ENCODE measurements around the gene FAM171A2.
"Not testable (repeated sequence)": the region's sequence is repeated elsewhere in the genome, so short reads cannot be mapped to it uniquely, and the experiment has no call there.

Gene FAM171A2

GRCh38 chr17:44360144-44360533 lies 3.5 kb downstream of the FAM171A2 start:
- no peak for DNase-seq

DNA sequence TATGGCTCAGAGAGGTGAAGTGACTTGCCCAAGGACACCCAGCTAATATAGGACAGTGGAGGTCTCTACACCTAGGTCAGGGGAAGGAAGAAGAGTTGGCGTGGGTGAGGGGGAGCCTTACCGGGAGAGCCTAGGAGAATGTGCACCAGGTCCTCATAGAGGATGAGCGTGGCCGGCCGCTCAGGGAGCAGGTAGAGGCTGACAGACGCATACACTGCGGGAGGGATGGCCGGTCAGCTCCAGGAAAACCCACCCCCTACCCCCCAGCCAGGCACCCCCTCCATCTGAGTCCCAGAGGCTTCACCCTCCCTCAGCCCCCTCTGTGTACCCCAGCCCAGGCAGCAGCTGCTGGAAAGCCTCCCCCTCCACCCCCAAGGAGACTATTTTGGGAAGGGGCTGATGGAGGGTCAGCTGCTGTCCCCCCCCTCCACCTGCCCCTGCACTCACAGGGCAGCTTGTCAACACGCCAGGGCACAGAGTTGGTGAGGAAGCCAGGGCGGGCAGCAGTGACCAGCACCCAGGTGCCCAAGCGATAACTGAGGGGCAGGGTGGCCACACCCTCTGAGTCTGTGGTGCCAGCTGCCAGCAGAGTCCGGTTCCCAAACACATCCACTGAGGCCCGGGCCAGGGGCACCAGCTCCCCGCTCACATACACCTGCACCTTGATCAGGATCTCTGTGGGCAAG lies 4.1 kb downstream of the FAM171A2 start:
- DNase-seq: no peak

GRCh38 chr17:44359006-44359405 lies 4.6 kb downstream of the FAM171A2 start:
- no peak for DNase-seq

- DNase-seq: no peak
Observed at GRCh38 chr17:44358066-44358465, 5.6 kb downstream of the FAM171A2 start.

GRCh38 chr17:44356241-44356640 lies 7.4 kb downstream of the FAM171A2 start:
- no peak for DNase-seq

DNA sequence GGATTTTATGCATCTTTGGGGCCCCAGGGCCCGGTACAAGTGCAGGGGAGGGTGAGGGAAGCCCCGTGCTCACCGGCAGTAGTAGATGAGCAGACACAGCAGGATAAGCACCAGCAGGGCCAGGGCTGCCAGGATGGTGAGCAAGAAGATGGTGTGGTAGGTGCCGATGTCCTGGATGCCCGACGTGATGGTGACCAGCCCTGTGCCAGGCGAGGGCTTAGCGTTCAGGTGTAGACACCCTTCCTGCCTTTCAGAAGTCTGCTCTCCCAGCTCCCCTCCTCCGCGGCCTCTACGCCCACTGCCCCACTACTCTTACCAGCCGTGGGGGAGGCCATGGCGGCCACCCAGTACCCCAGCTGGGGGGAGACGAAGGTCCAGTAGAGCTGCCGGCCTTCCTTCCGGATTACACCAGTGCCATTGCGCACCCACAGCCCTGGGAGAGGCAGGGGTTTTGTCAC lies 8.0 kb downstream of the FAM171A2 start:
- DNase-seq: no peak

- DNase-seq: peak; percentile 59
Observed at GRCh38 chr17:44354582-44355561, 8.8 kb downstream of the FAM171A2 start.

DNA sequence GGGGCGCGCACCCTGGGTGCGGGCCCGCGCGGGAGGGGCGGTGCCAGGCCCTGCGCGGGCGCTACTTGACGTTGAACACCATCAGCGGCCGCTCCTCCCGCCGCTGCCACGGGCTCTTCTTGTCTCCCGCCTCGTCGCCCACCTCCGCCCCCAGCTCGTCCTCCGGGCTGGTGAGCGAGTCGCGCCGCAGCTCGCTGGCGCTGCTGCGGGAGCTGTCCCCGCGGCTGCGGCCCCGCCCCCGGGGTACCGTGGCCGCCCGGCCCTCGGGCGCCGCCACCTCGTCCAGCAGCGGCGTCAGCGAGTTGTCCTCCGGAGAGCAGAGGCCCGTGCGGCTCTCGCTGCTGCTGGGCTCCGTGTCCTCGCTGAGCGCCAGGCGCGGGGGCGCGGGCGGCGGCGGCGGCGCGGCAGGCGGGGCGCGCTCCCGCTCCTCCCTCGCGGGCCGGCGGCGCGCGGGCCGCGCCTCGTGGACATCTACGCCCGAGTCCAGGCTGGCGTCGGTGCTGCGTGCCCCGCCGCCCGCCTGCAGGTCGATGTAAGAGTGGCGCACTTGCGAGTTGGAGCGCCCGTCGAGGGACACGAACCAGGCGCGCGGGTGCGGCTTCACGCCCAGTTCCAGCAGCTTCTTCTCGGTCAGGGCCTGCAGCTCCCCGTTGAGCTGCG lies 9.9 kb downstream of the FAM171A2 start:
- DNase-seq: peak; percentile 21

- no peak for DNase-seq
Observed at GRCh38 chr17:44352828-44353671, 10.6 kb downstream of the FAM171A2 start.

DNA sequence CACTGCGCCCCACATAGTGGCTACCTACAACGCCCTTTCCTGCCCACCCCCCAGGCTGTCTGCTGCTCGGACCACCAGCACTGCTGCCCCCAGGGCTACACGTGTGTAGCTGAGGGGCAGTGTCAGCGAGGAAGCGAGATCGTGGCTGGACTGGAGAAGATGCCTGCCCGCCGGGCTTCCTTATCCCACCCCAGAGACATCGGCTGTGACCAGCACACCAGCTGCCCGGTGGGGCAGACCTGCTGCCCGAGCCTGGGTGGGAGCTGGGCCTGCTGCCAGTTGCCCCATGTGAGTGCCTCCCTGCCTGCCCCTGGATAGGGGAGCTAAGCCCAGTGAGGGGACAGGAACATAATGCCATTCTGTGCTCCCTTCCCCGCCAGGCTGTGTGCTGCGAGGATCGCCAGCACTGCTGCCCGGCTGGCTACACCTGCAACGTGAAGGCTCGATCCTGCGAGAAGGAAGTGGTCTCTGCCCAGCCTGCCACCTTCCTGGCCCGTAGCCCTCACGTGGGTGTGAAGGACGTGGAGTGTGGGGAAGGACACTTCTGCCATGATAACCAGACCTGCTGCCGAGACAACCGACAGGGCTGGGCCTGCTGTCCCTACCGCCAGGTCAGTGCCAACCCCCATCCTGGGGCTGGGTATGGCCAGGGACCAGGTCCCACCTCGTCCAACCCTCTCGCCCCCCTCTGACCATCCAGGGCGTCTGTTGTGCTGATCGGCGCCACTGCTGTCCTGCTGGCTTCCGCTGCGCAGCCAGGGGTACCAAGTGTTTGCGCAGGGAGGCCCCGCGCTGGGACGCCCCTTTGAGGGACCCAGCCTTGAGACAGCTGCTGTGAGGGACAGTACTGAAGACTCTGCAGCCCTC lies 11.5 kb downstream of the FAM171A2 start:
- no peak for DNase-seq

DNA sequence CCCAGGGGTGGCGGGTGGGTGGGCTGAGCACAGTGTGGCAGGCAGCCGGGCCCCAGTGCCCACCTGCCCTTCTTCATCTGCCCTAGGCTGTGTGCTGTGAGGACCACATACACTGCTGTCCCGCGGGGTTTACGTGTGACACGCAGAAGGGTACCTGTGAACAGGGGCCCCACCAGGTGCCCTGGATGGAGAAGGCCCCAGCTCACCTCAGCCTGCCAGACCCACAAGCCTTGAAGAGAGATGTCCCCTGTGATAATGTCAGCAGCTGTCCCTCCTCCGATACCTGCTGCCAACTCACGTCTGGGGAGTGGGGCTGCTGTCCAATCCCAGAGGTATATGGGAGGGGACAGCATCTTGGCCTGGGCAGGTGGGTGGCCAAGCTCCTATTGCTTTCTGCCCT lies 12.2 kb downstream of the FAM171A2 start:
- DNase-seq: no peak

GRCh38 chr17:44350733-44351226 lies 12.9 kb downstream of the FAM171A2 start:
- peak; percentile 75 for DNase-seq

DNA sequence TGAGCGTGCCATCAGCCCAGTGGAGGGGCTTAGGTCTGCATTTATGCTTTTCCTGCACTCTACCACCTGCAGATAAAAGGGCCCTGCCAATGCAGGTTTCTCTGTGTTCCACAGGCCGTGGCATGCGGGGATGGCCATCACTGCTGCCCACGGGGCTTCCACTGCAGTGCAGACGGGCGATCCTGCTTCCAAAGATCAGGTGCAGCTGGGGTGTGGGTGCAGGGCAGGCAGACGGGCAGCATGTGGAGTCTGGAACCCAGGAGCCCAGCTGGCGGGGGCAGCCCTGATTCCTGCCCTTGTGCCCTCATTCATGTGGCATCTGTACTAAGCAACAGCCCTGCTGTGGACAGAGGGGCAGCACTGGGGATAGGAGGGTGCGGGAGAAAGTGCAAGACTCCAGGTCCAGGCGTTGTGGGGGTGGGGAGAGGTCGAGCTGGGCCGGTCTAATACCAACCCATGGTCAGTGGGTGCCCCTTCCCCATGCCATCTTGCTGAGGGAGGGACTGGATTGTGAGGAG lies 14.0 kb downstream of the FAM171A2 start:
- DNase-seq: no peak

DNA sequence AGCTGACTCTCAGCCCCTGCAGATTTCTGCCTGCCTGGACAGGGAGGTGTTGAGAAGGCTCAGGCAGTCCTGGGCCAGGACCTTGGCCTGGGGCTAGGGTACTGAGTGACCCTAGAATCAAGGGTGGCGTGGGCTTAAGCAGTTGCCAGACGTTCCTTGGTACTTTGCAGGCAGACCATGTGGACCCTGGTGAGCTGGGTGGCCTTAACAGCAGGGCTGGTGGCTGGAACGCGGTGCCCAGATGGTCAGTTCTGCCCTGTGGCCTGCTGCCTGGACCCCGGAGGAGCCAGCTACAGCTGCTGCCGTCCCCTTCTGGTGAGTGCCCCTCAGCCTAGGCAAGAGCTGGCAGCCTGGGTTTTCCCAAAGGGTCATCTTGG lies 14.7 kb downstream of the FAM171A2 start:
- DNase-seq: no peak

GRCh38 chr17:44348234-44348987 lies 15.2 kb downstream of the FAM171A2 start:
- DNase-seq: peak; percentile 27

GRCh38 chr17:44347206-44348055 lies 16.2 kb downstream of the FAM171A2 start:
- DNase-seq: not testable (repeated sequence)

- DNase-seq: no peak
Observed at GRCh38 chr17:44346064-44346844, 17.4 kb downstream of the FAM171A2 start.

GRCh38 chr17:44345454-44346026 lies 18.1 kb downstream of the FAM171A2 start:
- DNase-seq: peak; percentile 60

Measured in CD4-positive, alpha-beta T cell treated with Interleukin-17A for 1 hour (primary cell).